ENCODE data around the gene SMAD2. TPM values are rescaled to one million over a fixed set of nuclear protein-coding genes. Genes with fewer than 3 reads are reported as not detected.

SMAD2 gene
- total RNA-seq, 1 experiment from 2014 or later = 25.5 TPM

DNA sequence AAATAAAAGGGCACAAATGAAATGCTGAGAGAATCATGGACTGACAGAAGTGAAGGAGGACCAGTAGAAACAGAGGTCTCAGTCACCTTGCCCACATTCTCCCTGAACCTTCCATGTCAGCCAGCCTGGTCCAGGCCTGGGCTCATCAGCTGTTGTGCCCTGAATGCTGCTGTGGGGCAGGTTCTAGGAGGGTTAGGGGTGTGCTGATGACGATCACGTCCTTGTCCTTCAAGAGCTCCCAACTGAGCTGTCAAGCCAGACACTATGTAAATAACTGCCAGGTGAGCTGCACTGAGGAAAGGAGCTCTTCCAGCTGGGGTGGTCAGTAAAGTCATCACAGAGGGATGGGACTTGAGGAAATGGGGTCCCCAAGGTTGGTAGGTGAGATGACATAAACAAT, 156.5 kb downstream of the SMAD2 start:
- Histone ChIP-seq H3K4me1 (ENCODE audit: insufficient read depth, low read length) (no peaks in the 10 kb centered on the region), H3K27ac (ENCODE audit: low read length) (no peak overlapping the region), H3K4me3 (ENCODE audit: low read length) (no peak overlapping the region), H3K27me3 (ENCODE audit: low read length) (no peaks in the 10 kb centered on the region), H3K79me2 (ENCODE audit: low read length) (no peaks in the 10 kb centered on the region), H3K36me3 (ENCODE audit: low read depth, low read length) (no peaks in the 10 kb centered on the region), H2AFZ (ENCODE audit: low read length) (no peak overlapping the region), H3K9me2 (replicated peaks; ENCODE audit: low read length) (no peaks in the 10 kb centered on the region), H3F3A (ENCODE audit: low read length, unreplicated experiment) (no peaks in the 10 kb centered on the region), H4K20me1 (ENCODE audit: low read length) (no peaks in the 10 kb centered on the region), H3K4me2 (ENCODE audit: low read length) (no peak overlapping the region), H3K9me3 (ENCODE audit: low read length) (no peaks in the 10 kb centered on the region), H3K9ac (ENCODE audit: low read length) (no peak overlapping the region)
- intact Hi-C loops (cut with micrococcal nuclease) = no loop called here
- CTCF ChIA-PET = no interaction called here
- no TSS peak for BruUV-seq (replicated peaks)
- POLR2A ChIA-PET (ENCODE audit: unreplicated experiment) = no interaction called here
- ATAC-seq (no peak), DNase-seq (no peak)
- TF ChIP-seq, protein P1, sequence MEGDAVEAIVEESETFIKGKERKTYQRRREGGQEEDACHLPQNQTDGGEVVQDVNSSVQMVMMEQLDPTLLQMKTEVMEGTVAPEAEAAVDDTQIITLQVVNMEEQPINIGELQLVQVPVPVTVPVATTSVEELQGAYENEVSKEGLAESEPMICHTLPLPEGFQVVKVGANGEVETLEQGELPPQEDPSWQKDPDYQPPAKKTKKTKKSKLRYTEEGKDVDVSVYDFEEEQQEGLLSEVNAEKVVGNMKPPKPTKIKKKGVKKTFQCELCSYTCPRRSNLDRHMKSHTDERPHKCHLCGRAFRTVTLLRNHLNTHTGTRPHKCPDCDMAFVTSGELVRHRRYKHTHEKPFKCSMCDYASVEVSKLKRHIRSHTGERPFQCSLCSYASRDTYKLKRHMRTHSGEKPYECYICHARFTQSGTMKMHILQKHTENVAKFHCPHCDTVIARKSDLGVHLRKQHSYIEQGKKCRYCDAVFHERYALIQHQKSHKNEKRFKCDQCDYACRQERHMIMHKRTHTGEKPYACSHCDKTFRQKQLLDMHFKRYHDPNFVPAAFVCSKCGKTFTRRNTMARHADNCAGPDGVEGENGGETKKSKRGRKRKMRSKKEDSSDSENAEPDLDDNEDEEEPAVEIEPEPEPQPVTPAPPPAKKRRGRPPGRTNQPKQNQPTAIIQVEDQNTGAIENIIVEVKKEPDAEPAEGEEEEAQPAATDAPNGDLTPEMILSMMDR (conservative IDR thresholded peaks at IDR 0.05; ENCODE audit: low read depth, low read length) = no peak
- TF ChIP-seq EZH2phosphoT487 (IDR thresholded peaks at IDR 0.05; ENCODE audit: borderline replicate concordance, low read length) (no peak), EZH2 (IDR thresholded peaks at IDR 0.05; ENCODE audit: low read length, unreplicated experiment) (no peak)

DNA sequence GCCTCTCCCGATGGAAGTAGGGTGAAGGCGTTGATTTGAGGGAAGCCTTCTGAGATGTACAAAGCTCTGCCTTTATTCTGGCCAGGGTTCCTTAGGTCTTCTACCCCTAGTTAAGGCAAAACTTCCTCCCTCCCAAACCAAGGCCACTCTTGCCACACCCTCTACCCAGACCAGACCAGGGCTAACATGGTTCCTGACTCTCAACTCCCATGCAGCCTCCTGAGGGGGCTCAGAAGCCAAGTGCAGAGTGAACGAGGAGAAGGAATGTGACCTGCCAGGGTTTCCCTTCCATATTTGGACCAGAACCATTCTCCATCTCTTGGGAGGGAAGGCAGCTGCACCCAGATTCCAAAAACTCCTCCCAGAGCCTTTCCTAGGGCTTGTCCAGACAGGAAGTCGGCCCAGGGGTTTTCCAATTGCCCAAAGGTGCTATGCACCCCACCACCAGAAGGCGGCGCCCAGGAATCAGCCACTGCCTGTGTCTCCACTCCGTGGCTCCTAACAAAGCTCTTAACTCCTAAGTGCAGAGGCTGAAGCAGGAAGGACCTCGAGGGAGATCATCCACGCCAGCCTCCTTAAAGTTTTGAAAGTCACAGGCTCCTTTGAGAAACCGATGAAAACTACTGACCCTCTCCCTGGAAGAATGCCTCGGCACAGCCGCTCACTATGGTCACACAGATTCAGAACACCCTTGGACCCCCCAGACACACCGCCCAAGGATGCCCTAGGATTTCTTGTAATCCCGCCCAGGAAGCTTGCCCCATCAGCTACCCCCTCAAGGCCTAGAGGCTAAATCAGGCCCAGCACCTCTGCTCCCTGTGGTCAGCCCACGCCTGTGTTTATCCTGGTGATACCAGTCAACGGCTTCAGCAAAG, 157.8 kb downstream of the SMAD2 start:
- Histone ChIP-seq H3K9me3 (ENCODE audit: low read length) (no peaks in the 10 kb centered on the region), H3K4me1 (ENCODE audit: insufficient read depth, low read length) (no peaks in the 10 kb centered on the region), H3K4me2 (ENCODE audit: low read length) (no peak overlapping the region), H3K9ac (ENCODE audit: low read length) (no peak overlapping the region), H3K9me2 (replicated peaks; ENCODE audit: low read length) (no peaks in the 10 kb centered on the region), H3K27me3 (ENCODE audit: low read length) (no peaks in the 10 kb centered on the region), H3K79me2 (ENCODE audit: low read length) (no peaks in the 10 kb centered on the region), H3K4me3 (ENCODE audit: low read length) (no peak overlapping the region), H2AFZ (ENCODE audit: low read length) (no peak overlapping the region), H3F3A (ENCODE audit: low read length, unreplicated experiment) (no peaks in the 10 kb centered on the region), H3K27ac (ENCODE audit: low read length) (no peak overlapping the region), H4K20me1 (ENCODE audit: low read length) (no peaks in the 10 kb centered on the region), H3K36me3 (ENCODE audit: low read depth, low read length) (no peaks in the 10 kb centered on the region)
- no TSS peak for BruUV-seq (replicated peaks)
- intact Hi-C loops (cut with micrococcal nuclease) = loop anchor here (1.0 kb wide), 1 partner anchor 250 kb away; no protein-coding TSS in a partner anchor
- CTCF ChIA-PET = interaction anchor here (0.6 kb wide), 2 partner anchors 92 to 157 kb away, joined by 3 read pairs; no protein-coding TSS in a partner anchor
- ATAC-seq (peak; percentile 86), DNase-seq (peak; percentile 57)
- POLR2A ChIA-PET (ENCODE audit: unreplicated experiment) = interaction anchor here (0.6 kb wide), 1 partner anchor 386 kb away, joined by 4 read pairs; no protein-coding TSS in a partner anchor
- TF ChIP-seq, protein P1 (conservative IDR thresholded peaks at IDR 0.05; ENCODE audit: low read depth, low read length) = peak; percentile 60
- TF ChIP-seq EZH2phosphoT487 (IDR thresholded peaks at IDR 0.05; ENCODE audit: borderline replicate concordance, low read length) = no peak

DNA sequence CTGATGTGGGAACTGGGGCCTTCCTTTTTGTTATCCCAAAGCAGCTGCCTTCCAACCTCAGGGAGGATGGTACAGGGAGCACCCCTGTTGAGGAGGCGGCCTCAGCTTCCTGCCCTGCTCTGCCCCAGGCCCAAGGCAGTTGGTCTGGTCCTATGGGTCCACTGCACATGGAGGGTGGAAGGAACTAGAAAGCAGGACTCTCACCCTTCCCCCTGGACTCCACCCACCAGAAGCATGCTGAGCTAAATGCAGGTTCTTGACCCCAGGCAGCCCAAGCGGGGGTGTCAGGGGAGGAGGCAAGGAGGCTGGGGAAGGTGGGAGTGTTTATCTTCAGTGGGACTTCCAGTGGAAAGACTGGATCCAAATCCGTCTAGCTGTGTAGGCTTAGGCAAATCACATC, 158.5 kb downstream of the SMAD2 start:
- POLR2A ChIA-PET (ENCODE audit: unreplicated experiment) = no interaction called here
- no peaks in the 10 kb centered on the region for H3K9me2 ChIP-seq (replicated peaks; ENCODE audit: low read length)

More for the DNA sequence above, 158.5 kb downstream of the SMAD2 start:
- Histone ChIP-seq H2AFZ (ENCODE audit: low read length) (no peak overlapping the region), H3K4me3 (ENCODE audit: low read length) (no peak overlapping the region), H3F3A (ENCODE audit: low read length, unreplicated experiment) (no peaks in the 10 kb centered on the region), H3K4me1 (ENCODE audit: insufficient read depth, low read length) (no peaks in the 10 kb centered on the region), H3K36me3 (ENCODE audit: low read depth, low read length) (no peaks in the 10 kb centered on the region), H3K4me2 (ENCODE audit: low read length) (no peak overlapping the region), H3K9ac (ENCODE audit: low read length) (no peak overlapping the region), H4K20me1 (ENCODE audit: low read length) (no peaks in the 10 kb centered on the region), H3K27me3 (ENCODE audit: low read length) (no peaks in the 10 kb centered on the region), H3K9me3 (ENCODE audit: low read length) (no peaks in the 10 kb centered on the region), H3K27ac (ENCODE audit: low read length) (no peak overlapping the region), H3K79me2 (ENCODE audit: low read length) (no peaks in the 10 kb centered on the region)
- no TSS peak for BruUV-seq (replicated peaks)
- no peak for TF ChIP-seq EZH2 (IDR thresholded peaks at IDR 0.05; ENCODE audit: low read length, unreplicated experiment)
- TF ChIP-seq, protein P1 (conservative IDR thresholded peaks at IDR 0.05; ENCODE audit: low read depth, low read length) = no peak
- TF ChIP-seq EZH2phosphoT487 (IDR thresholded peaks at IDR 0.05; ENCODE audit: borderline replicate concordance, low read length) = no peak
- DNase-seq (no peak), ATAC-seq (no peak)
- CTCF ChIA-PET = no interaction called here
- intact Hi-C loops (cut with micrococcal nuclease) = loop anchor here (1.0 kb wide), 1 partner anchor 250 kb away; no protein-coding TSS in a partner anchor
